Kidney epithelial cell (primary cell): Measurements from ENCODE around the gene RSBN1. TPM values are rescaled to one million over a fixed set of nuclear protein-coding genes. Genes with fewer than 3 reads are reported as not detected.

Experiments used
- DNase-seq: peaks from one replicate; pipeline ENCODE4 v3.0.0-alpha.2; 2010; ENCODE audit warnings: low read depth
- H3K27me3 ChIP-seq: 2 replicates; pipeline ENCODE4 v1.6.0; 2011; ENCODE audit warnings: low read length; ENCODE audit not compliant: control insufficient read depth, insufficient read depth
- H3K36me3 ChIP-seq: 2 replicates; pipeline ENCODE4 v1.5.1; 2011; ENCODE audit warnings: low read length; ENCODE audit not compliant: control insufficient read depth, insufficient read depth
- H3K4me3 ChIP-seq: 2 replicates; pipeline ENCODE4 v1.5.1; 2011; ENCODE audit warnings: low read depth, mild to moderate bottlenecking, control low read depth, low read length
- total RNA-seq: library from RNA; depleted of rRNA; stranded (reverse); fragments of >200 nt; gene quantifications from 2 replicates; pipeline ENCODE4 v1.2.3, GENCODE V29; 2015
- TF ChIP-seq, protein P1 (sequence below): IDR thresholded peaks from 2 replicates; pipeline ENCODE4 v1.5.1; 2011; ENCODE audit warnings: mild to moderate bottlenecking, moderate library complexity, low read length, control low read depth, inconsistent platforms; ENCODE audit not compliant: insufficient read depth, poor library complexity, severe bottlenecking

The RSBN1 gene
- total RNA-seq, 1 donor from 2014 or later, result 10.2 TPM

DNA sequence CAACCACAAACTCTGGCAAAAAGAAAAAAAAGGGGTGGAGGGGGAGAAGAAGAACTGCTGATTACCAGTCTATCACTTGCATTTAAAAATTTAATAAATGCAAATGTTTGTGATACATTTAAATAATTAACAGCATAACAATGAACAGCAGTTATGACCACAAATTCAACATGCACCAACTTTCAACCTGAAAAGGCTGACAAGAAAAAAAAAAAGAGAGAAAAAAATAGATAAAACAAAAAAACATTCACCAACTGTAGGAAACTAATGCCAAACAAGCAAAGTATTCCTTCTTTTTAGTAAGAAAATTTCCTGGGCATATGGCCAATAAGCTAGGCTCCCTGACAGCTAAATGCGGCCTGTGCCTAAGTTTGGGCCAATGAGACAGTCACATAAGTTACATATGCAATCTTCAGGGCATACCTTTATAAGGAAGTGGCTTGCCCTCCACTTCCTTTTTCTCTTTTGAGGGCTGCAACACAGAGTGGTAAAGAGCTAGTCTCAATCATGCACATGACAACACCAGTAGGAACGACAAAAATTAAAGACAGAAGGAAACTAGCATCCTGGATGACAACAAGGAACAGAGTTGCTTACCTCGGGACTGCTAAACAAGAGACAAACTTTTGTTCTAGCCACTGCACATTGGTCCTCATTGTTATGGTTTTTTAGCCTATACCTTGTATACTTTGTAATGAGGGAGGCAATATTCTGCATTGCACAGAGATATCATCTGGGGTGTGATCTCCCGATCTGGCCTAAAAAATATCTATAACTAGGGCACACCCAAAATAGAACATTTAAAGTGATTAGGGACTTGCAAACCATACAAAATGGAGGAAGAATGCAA lies 28.8 kb downstream of the RSBN1 start:
- DNase-seq, result no peak
- TF ChIP-seq, protein P1, sequence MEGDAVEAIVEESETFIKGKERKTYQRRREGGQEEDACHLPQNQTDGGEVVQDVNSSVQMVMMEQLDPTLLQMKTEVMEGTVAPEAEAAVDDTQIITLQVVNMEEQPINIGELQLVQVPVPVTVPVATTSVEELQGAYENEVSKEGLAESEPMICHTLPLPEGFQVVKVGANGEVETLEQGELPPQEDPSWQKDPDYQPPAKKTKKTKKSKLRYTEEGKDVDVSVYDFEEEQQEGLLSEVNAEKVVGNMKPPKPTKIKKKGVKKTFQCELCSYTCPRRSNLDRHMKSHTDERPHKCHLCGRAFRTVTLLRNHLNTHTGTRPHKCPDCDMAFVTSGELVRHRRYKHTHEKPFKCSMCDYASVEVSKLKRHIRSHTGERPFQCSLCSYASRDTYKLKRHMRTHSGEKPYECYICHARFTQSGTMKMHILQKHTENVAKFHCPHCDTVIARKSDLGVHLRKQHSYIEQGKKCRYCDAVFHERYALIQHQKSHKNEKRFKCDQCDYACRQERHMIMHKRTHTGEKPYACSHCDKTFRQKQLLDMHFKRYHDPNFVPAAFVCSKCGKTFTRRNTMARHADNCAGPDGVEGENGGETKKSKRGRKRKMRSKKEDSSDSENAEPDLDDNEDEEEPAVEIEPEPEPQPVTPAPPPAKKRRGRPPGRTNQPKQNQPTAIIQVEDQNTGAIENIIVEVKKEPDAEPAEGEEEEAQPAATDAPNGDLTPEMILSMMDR, result no peak
- Histone ChIP-seq H3K4me3 (no peak overlapping the region), H3K36me3 (no peaks in the 10 kb centered on the region), H3K27me3 (no peaks in the 10 kb centered on the region)

DNA sequence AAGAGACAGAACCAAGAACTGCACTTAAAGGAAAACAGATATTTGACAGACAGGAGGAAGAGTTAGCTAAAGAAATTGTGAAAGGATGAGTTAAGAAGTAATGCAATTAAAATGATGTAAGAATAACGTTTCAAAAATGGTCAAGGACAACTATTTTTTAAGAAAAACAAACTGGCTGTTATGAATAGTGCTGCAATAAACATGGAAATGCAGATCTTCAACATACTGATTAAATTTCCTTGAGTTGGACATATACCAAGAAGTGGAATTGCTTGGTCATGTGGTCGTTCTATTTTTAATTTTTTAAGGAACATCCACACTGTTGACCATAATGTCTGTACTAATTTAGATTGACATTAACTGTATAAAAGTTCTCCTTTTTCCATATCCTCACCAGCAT lies 29.9 kb downstream of the RSBN1 start:
- no peaks in the 10 kb centered on the region for H3K36me3 ChIP-seq
- H3K4me3 ChIP-seq, result no peak overlapping the region
- no peak for DNase-seq
- H3K27me3 ChIP-seq, result no peaks in the 10 kb centered on the region
- TF ChIP-seq, protein P1, result no peak

DNA sequence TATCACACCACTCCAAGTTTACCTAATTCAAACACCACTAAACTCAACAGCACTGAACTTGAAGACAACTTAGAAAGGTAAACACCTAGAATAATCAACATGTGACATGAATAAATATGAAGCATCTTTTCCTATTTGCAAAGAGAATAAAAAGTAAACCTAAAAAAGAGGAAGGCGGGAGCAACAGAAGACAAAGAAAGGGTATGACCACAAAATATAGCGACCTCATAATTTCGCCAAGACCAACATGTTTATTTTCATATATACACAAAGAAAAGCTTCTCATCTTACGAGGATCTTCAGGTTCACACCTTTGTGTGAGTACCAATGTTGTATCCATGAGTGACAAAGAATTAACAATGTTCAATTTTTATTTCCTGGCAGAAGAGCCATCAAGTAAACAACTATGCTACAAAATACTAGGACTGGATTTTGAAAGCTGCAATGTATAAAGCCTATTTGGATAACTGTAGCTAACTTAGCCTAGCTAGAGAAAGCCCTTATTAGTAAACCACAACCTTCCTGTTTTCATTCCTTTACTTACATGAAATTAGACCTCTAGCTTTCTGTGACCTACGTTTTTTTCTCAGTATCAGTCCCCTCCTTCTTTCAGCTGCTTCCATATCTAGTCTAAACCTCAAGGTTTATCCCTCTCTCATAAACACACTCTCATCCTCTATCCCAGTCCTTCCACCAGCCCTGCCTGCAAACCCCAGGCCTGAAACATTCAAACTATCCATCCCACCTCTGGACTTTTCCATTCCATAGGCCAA lies 31.7 kb downstream of the RSBN1 start:
- H3K27me3 ChIP-seq, result no peaks in the 10 kb centered on the region
- DNase-seq, result no peak
- no peak overlapping the region for H3K4me3 ChIP-seq
- TF ChIP-seq, protein P1, result no peak
- no peaks in the 10 kb centered on the region for H3K36me3 ChIP-seq

GRCh38 chr1:113779542-113779941 lies 32.7 kb downstream of the RSBN1 start:
- DNase-seq, result no peak
- TF ChIP-seq, protein P1, result no peak
- Histone ChIP-seq H3K4me3 (no peak overlapping the region), H3K36me3 (no peaks in the 10 kb centered on the region), H3K27me3 (no peaks in the 10 kb centered on the region)

GRCh38 chr1:113777561-113777960 lies 34.7 kb downstream of the RSBN1 start:
- TF ChIP-seq, protein P1, result no peak
- H3K4me3 ChIP-seq, result no peak overlapping the region
- no peaks in the 10 kb centered on the region for H3K27me3 ChIP-seq

More at GRCh38 chr1:113777561-113777960, 34.7 kb downstream of the RSBN1 start:
- H3K36me3 ChIP-seq, result no peaks in the 10 kb centered on the region
- DNase-seq, result no peak
